HuH-7.5 (cell line): ENCODE measurements around the gene KYNU.

Source experiments
- DNase-seq: peaks from one replicate; pipeline ENCODE4 v3.0.0; 2011; ENCODE audit warnings: low spot score

Gene KYNU

DNA sequence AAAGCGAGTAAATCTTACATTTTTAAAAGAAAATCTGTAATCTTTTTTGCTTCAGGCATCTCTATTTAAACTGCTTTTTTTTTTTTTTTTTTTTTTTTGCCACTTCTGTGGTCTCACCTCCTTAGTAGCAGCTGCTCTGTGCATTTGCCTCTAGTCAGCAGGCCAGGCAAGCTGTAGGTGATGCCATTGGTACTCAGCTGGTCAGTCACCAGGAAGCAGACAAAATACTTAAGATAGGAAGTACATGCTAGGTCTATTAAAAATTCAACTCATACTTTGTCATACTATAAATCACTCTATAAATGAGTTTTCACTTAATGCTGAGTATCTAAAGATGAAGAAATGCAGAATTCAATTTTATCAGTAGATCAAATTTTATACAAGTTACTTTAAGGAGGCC lies 83.7 kb downstream of the KYNU start:
- no peak for DNase-seq

- DNase-seq = no peak
These were observed 88.0 kb downstream of the KYNU start for GRCh38 chr2:142965443-142965842.

GRCh38 chr2:142966284-142966683 lies 88.8 kb downstream of the KYNU start:
- no peak for DNase-seq

GRCh38 chr2:142967060-142967459 lies 89.6 kb downstream of the KYNU start:
- DNase-seq = no peak

DNA sequence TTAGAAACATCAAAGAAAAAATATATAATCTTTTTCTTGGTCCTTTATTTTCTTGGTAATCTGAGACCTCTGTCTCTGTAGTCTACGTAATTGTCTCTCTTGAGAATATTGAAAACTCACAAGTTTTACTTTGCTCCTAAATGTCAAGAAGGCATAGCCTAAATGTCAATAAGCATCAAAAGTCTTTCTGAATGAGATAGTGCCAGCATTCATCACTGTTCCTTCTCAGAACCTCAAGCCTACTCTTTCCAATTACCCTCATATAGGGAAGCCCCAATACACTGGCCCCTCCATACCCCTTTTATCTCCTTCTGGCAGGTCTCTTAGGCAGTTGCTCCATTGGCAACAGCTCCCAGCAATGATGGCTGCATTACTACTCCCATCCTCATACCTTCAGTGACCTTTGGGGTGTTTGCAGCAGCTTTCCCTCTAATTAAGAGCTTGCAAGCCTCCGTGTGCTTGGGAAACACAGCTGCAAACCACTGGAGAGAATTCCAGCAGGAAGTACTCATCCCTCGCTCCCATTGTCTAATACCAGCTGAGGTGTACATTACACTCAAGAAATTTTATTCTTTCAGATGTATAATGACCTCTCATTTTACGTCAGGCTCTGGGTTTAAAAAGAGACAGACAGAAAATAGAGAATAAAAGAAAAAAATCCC lies 95.8 kb downstream of the KYNU start:
- DNase-seq = no peak

DNA sequence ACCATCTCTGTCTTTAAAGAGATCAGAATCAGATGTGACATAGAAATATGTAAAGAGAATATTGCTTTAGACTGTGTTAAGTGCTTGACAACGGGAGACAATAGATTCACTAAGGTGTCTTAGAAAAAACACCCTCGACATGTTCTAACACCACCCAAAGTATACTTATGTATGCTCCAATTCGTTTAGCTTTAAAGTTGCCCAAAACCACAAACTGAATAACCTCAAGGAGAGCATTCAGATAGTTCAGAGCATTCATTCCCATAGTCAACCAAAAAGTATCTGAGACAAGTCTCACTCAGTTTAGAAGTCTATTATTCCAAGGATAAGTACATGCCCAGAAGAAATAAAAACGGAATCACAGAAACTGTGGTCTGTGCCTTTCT lies 96.4 kb downstream of the KYNU start:
- no peak for DNase-seq

GRCh38 chr2:142974288-142975024 lies 97.0 kb downstream of the KYNU start:
- no peak for DNase-seq

DNA sequence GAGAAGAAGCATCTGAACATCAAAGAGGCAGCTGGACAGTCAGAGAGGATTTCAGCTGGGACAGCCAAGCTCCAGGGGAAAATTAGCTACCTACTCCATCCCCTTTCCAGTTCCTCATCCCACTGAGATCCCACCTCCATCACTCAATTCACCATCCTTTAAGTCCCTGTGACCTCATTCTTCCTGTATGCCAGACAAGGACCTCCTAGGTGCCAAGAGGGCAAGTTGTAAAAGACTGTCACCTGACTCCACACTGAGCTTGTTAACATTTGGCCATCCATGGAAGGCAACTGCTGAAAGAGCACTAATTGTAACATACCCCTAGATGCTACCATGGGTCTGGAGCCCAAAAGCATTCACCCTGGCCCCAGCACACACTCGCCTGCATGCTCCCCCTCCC lies 97.8 kb downstream of the KYNU start:
- DNase-seq = no peak

DNA sequence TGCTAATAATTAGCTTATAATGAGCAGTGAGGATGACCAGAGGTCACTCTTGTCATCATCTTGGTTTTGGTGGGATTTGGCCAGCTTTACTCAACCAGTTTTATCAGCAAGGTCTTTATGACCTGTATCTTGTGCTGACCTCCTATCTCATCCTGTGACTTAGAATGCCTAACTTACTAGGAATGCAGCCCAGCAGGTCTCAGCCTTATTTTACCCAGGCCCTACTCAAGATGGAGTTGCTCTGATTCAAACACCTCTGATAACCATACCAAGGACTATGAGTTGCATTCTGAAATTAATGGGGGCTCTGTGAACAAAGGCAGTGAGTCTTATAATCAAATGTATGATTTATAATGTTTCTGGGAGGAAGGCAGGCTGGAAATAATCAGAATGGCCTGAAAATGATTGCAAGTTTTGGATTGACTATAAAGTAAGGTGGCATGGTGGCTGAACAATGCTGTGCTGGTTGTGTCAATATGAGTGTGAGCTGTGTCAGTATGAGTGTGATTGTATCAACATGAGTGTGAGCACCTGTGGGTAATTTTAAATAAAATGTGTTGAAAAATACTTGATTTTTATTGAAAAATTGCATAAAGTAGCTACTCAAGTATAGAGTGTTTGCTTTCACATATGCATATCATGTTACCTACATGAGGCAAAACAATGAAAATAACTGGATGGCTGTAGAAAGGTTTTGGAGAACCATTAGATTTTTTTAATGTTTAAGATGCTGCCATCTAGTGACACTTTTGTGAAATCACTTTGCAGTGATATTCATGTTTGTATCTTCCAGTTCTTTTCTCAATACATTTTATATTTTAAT lies 103.0 kb downstream of the KYNU start:
- no peak for DNase-seq

DNA sequence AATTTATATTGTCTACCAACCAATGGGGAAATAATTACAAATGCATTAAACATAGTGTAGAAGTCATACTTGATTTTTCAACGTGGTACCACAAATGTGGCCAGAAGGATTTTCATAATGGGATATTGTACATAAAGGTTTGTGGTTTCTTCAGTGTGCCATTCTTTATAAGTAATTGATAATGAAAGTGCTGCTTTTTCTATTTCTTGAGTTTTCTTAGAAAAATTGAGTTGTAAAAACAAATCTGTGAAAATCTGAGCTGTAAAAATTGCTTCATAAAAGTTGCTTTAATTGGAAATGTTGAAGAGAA lies 103.6 kb downstream of the KYNU start:
- no peak for DNase-seq

GRCh38 chr2:142981756-142982155 lies 104.3 kb downstream of the KYNU start:
- no peak for DNase-seq

DNA sequence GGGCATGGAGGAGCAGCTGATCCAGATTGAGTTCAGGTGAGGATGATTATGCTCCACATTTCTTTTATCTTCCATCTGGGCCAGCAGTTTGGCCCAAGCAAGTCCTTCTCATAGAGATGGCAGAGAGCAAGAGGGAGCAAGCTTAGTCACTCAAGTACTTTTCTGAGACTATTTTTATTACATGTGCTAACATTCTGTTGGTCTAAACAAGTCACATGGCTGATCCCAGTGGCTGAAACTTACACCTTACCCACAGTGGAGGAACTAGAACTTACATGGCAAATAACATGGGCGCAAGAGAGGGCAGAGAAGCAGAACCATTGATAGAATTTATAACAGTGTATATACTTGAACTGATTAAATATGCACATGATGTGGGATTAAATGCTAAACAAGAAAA lies 105.7 kb downstream of the KYNU start:
- DNase-seq = no peak

DNA sequence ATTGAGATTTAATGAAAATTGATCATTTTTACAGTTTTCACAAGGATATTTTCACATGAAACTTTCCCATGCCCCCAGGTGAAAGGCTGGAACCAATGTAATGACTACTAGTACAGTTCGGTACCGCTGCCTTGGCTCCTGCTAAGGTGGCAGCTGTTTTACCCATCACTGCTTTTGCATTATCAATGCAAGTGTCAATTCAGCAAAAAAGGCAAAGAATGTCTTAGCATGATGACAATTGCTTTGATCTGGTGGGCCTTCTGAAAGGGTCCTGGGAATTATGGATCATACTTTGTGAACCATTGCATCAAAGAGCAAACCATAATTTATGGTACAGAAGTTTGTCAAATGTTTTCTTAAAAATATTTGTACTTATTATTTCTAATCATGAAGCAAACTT lies 107.2 kb downstream of the KYNU start:
- no peak for DNase-seq

DNA sequence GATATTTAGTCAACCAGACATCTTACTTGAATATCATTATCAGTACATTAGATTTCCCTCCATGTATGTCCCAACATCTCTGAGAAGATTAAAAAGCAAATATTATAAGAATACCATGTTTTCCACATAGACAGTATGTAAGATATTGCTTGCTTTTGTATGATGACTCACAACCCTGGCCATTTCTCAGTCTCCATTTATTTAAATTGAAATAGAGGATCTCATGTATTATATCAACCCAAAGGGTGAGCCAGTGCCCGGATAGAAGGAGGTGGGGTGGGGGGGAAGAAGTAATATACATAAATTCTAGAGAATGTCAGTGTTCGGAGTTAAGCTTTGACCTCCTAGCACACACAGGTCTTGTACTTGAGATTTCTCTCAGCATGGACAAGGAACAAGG lies 109.6 kb downstream of the KYNU start:
- DNase-seq = no peak

DNA sequence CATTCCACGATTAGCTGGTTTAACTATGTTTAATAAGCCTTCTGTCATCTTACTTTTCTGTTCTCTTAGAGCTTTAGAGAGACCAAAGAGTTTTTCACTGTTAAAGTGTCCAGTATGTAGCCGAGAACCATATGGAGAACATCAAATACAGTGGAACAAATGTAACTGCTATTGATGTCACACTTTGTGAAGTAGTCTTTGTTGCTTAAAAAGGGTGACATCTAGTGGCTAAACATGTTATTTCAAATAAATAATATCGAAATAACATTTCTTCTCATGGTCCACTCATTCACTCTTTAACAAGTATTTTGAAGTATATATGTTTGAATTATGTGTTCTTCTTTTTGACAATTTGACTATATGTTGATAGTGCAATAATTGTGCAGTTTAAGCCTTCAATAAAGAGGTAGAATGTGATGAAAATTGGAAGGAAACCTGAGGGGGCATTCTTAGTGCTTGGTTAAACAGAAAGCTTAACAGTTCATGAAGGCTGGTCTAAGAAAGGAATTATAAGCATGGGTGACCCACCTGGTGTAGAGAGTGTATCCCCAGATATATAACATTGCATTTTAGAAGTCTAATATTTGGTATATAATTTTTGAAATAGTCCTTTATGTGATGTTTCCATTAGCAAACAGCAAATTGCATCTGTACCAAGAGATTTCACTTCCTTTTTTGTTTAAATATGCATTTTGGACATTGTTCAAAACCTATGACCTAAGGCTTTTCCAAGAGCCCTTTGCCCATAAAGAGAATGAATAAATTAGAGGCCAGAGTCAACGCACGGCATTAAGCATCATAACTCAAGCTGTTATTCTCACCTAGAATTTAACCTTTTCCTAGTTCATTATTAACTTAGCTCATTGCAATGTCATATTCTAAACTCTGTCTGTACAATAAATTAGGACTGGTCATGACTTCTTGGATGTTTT lies 112.1 kb downstream of the KYNU start:
- no peak for DNase-seq

GRCh38 chr2:142991295-142991694 lies 113.8 kb downstream of the KYNU start:
- DNase-seq = no peak

DNA sequence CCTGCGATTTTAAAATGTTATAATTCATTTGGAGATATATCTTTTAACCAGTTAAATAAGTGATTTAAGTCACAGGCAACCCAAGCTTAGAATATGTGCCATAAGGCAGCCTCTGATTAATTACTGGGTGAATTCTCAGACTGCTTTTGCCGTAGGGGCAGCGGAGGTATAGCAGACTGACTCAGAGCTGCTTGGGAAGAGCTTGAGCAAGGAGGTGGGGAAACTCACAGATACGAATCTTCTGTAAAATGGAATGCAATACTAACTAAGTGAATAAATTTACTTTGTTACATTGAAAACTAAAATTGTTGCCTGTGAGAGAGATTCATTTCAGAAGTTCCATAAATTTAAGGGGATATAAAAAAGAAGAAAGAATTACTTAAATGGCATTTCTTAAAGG lies 115.4 kb downstream of the KYNU start:
- no peak for DNase-seq

- DNase-seq = no peak
These were observed 116.3 kb downstream of the KYNU start for GRCh38 chr2:142993771-142994170.

DNA sequence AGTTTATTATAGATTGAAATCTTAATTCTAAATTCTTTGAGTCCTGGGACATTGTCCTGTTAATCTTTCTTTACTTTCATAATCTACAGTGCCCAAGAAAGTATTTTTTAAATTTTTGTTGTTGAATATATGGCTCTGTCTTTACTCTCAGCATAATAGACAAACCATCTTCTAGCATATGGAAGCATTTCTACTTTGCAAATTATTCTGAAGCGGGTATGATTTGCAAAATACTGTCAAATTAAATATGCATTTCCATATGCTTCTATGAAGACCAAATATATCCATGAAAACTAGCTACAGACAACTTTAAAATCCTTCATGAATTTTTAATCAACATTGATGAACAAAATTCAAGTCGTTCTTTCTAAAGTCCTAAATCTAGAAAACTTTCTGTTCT lies 117.2 kb downstream of the KYNU start:
- DNase-seq = no peak

DNA sequence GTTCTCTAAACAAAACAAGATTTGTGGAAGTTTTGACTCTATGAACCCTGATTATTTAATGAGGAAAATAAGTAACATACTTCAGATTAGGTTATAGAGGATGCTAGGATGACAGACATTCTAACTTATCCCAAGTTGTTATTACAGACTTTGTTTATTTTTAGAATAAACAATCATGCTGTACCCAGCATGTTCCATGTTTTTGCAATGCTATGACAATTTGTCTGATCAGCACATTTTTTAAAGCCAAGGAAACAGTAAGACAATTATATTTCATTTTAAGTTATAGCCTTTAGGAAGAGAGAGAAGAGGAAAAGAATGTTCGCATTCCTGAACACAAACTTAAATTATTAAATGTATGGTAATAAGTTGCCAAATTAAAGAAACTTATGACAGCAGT lies 119.8 kb downstream of the KYNU start:
- DNase-seq = no peak

GRCh38 chr2:143000599-143000998 lies 123.1 kb downstream of the KYNU start:
- no peak for DNase-seq

GRCh38 chr2:143001501-143001900 lies 124.0 kb downstream of the KYNU start:
- no peak for DNase-seq
